ENCODE data around the gene CTDSPL2. TPM values are rescaled to one million over a fixed set of nuclear protein-coding genes. Genes with fewer than 3 reads are reported as not detected.

Gene CTDSPL2
- total RNA-seq, 1 experiment from 2014 or later = 98.0 TPM

- Histone ChIP-seq H3K9me2 (replicated peaks; ENCODE audit: low read length) (no peaks in the 10 kb centered on the region), H2AFZ (ENCODE audit: low read length) (no peak overlapping the region), H3K4me2 (ENCODE audit: low read length) (no peak overlapping the region), H3K9ac (ENCODE audit: low read length) (no peak overlapping the region), H3K4me3 (ENCODE audit: low read length) (no peak overlapping the region), H3K79me2 (ENCODE audit: low read length) (no peaks in the 10 kb centered on the region), H4K20me1 (ENCODE audit: low read length) (no peaks in the 10 kb centered on the region), H3K36me3 (ENCODE audit: low read depth, low read length) (peaks cover 2% of the 10 kb centered on the region; the same call in 1 of the 2 replicates), H3F3A (ENCODE audit: low read length, unreplicated experiment) (no peaks in the 10 kb centered on the region), H3K27ac (ENCODE audit: low read length) (no peak overlapping the region), H3K4me1 (ENCODE audit: insufficient read depth, low read length) (peaks cover 4% of the 10 kb centered on the region; the same call in 1 of the 2 replicates), H3K27me3 (ENCODE audit: low read length) (no peaks in the 10 kb centered on the region), H3K9me3 (ENCODE audit: low read length) (no peaks in the 10 kb centered on the region)
- ChIA-PET CTCF (no interaction called here), POLR2A (ENCODE audit: unreplicated experiment) (no interaction called here)
- DNase-seq (no peak), ATAC-seq (no peak)
- intact Hi-C loops (cut with micrococcal nuclease) = no loop called here
- BruUV-seq (replicated peaks) = no TSS peak
- TF ChIP-seq EZH2phosphoT487 (IDR thresholded peaks at IDR 0.05; ENCODE audit: borderline replicate concordance, low read length) (no peak), EZH2 (IDR thresholded peaks at IDR 0.05; ENCODE audit: low read length, unreplicated experiment) (no peak), CTCF (conservative IDR thresholded peaks at IDR 0.05; ENCODE audit: low read depth, low read length) (no peak)
Observed at GRCh38 chr15:44385344-44385942, 42.0 kb upstream of the CTDSPL2 start.

DNA sequence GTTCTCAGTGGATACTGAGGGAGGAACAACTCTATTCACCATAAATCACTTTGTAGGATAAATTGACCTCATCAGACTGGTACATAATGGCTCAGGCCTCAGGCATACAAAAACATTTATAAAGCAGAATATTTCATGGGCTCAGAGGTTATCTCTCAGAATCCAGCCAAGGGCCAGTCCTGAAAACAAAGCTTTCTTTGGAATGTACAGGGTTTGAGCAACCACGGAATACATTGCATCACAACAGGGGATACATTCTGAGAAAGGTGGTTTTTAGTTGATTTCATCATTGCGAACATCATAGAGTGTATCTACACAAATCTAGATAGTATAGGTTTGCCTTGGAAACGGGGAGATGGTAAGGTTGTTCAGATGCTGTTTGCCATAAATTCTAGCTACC lies 33.4 kb upstream of the CTDSPL2 start:
- H3F3A ChIP-seq (ENCODE audit: low read length, unreplicated experiment) = no peaks in the 10 kb centered on the region
- no peaks in the 10 kb centered on the region for H3K9me3 ChIP-seq (ENCODE audit: low read length)
- no peak overlapping the region for H3K4me2 ChIP-seq (ENCODE audit: low read length)
- H3K4me1 ChIP-seq (ENCODE audit: insufficient read depth, low read length) = no peaks in the 10 kb centered on the region
- TF ChIP-seq EZH2phosphoT487 (IDR thresholded peaks at IDR 0.05; ENCODE audit: borderline replicate concordance, low read length) (no peak), EZH2 (IDR thresholded peaks at IDR 0.05; ENCODE audit: low read length, unreplicated experiment) (no peak), CTCF (conservative IDR thresholded peaks at IDR 0.05; ENCODE audit: low read depth, low read length) (no peak)
- H3K9me2 ChIP-seq (replicated peaks; ENCODE audit: low read length) = no peaks in the 10 kb centered on the region
- DNase-seq (no peak), ATAC-seq (no peak)
- H3K79me2 ChIP-seq (ENCODE audit: low read length) = no peaks in the 10 kb centered on the region
- no peaks in the 10 kb centered on the region for H4K20me1 ChIP-seq (ENCODE audit: low read length)
- no peaks in the 10 kb centered on the region for H3K27me3 ChIP-seq (ENCODE audit: low read length)
- H3K27ac ChIP-seq (ENCODE audit: low read length) = no peak overlapping the region
- POLR2A ChIA-PET (ENCODE audit: unreplicated experiment) = no interaction called here
- intact Hi-C loops (cut with micrococcal nuclease) = no loop called here
- H3K9ac ChIP-seq (ENCODE audit: low read length) = no peak overlapping the region
- H3K4me3 ChIP-seq (ENCODE audit: low read length) = no peak overlapping the region
- H2AFZ ChIP-seq (ENCODE audit: low read length) = no peak overlapping the region
- BruUV-seq (replicated peaks) = no TSS peak
- H3K36me3 ChIP-seq (ENCODE audit: low read depth, low read length) = no peaks in the 10 kb centered on the region
- CTCF ChIA-PET = no interaction called here

GRCh38 chr15:44394562-44394961 lies 32.9 kb upstream of the CTDSPL2 start:
- H3K79me2 ChIP-seq (ENCODE audit: low read length) = no peaks in the 10 kb centered on the region
- no peaks in the 10 kb centered on the region for H3K9me2 ChIP-seq (replicated peaks; ENCODE audit: low read length)
- TF ChIP-seq EZH2phosphoT487 (IDR thresholded peaks at IDR 0.05; ENCODE audit: borderline replicate concordance, low read length) (no peak), CTCF (conservative IDR thresholded peaks at IDR 0.05; ENCODE audit: low read depth, low read length) (no peak), EZH2 (IDR thresholded peaks at IDR 0.05; ENCODE audit: low read length, unreplicated experiment) (no peak)
- H2AFZ ChIP-seq (ENCODE audit: low read length) = no peak overlapping the region
- H3K9me3 ChIP-seq (ENCODE audit: low read length) = no peaks in the 10 kb centered on the region
- H3K27me3 ChIP-seq (ENCODE audit: low read length) = no peaks in the 10 kb centered on the region
- no peak overlapping the region for H3K27ac ChIP-seq (ENCODE audit: low read length)
- no TSS peak for BruUV-seq (replicated peaks)
- no peaks in the 10 kb centered on the region for H4K20me1 ChIP-seq (ENCODE audit: low read length)
- ATAC-seq (no peak), DNase-seq (no peak)
- intact Hi-C loops (cut with micrococcal nuclease) = no loop called here
- H3K4me1 ChIP-seq (ENCODE audit: insufficient read depth, low read length) = no peaks in the 10 kb centered on the region
- H3K4me2 ChIP-seq (ENCODE audit: low read length) = no peak overlapping the region
- no peak overlapping the region for H3K9ac ChIP-seq (ENCODE audit: low read length)
- H3K36me3 ChIP-seq (ENCODE audit: low read depth, low read length) = no peaks in the 10 kb centered on the region
- ChIA-PET CTCF (no interaction called here), POLR2A (ENCODE audit: unreplicated experiment) (no interaction called here)
- H3K4me3 ChIP-seq (ENCODE audit: low read length) = no peak overlapping the region
- H3F3A ChIP-seq (ENCODE audit: low read length, unreplicated experiment) = no peaks in the 10 kb centered on the region
